HepG2 (cell line): ENCODE results near the gene MAPK14. TPM values are rescaled to one million over a fixed set of nuclear protein-coding genes. Genes with fewer than 3 reads are reported as not detected.

ENCODE experiments used
- BRCA1 ChIP-seq: sonication (generic); formaldehyde crosslinking; IDR thresholded peaks from 2 replicates; pipeline ENCODE4 v1.4.0; 2020; ENCODE audit warnings: missing genetic modification reagents
- DR1 ChIP-seq: sonication (generic); formaldehyde crosslinking; IDR thresholded peaks from 2 replicates; pipeline ENCODE4 v1.8.0; 2021; ENCODE audit warnings: mild to moderate bottlenecking, missing genetic modification reagents, inconsistent platforms
- ELF1 ChIP-seq: sonication (generic); formaldehyde crosslinking; IDR thresholded peaks from 2 replicates; pipeline ENCODE4 v1.4.0; 2020; ENCODE audit warnings: missing genetic modification reagents
- ISL2 ChIP-seq: sonication (generic); formaldehyde crosslinking; IDR thresholded peaks from 2 replicates; pipeline ENCODE4 v1.5.0; 2020; ENCODE audit warnings: missing genetic modification reagents
- KLF13 ChIP-seq: sonication (generic); formaldehyde crosslinking; IDR thresholded peaks from 2 replicates; pipeline ENCODE4 v1.4.0; 2020; ENCODE audit warnings: mild to moderate bottlenecking, missing genetic modification reagents
- KMT2B ChIP-seq: IDR thresholded peaks from 2 replicates; pipeline ENCODE4 v1.6.1; 2016; ENCODE audit warnings: missing genetic modification reagents, missing compliant biosample characterization
- PHF5A ChIP-seq: IDR thresholded peaks from one replicate; pipeline ENCODE4 v1.6.1; 2018; ENCODE audit warnings: low read depth, missing genetic modification reagents; ENCODE audit not compliant: unreplicated experiment
- PHF8 ChIP-seq: sonication (generic); formaldehyde crosslinking; IDR thresholded peaks from 2 replicates; pipeline ENCODE4 v1.5.0; 2020; ENCODE audit warnings: missing genetic modification reagents
- RFXAP ChIP-seq: sonication (generic); formaldehyde crosslinking; IDR thresholded peaks from 2 replicates; pipeline ENCODE4 v1.4.0; 2020; ENCODE audit warnings: missing genetic modification reagents, borderline replicate concordance
- SP1 ChIP-seq, 2 experiments: fragments of 450-650 bp in 1 of 2; sonication (generic) in 1 of 2; formaldehyde crosslinking in 1 of 2; IDR thresholded peaks; 2 replicates each; pipeline versions ENCODE4 v1.4.0 to v1.6.1; 2016 to 2020; ENCODE audit warnings: missing genetic modification reagents in 1 of 2
- TMF1 ChIP-seq: sonication (generic); formaldehyde crosslinking; IDR thresholded peaks from 2 replicates; pipeline ENCODE4 v1.8.1; 2022; ENCODE audit warnings: low read depth, missing genetic modification reagents
- TRIM24 ChIP-seq: sonication (generic); formaldehyde crosslinking; IDR thresholded peaks from 2 replicates; pipeline ENCODE4 v1.8.0; 2022; ENCODE audit warnings: mild to moderate bottlenecking, missing genetic modification reagents
- ZNF207 ChIP-seq: fragments of 450-650 bp; IDR thresholded peaks from 2 replicates; pipeline ENCODE4 v1.6.1; 2016; ENCODE audit warnings: antibody characterized with exemption, borderline replicate concordance
- ZNF550 ChIP-seq: sonication (generic); formaldehyde crosslinking; IDR thresholded peaks from 2 replicates; pipeline ENCODE4 v1.4.0; 2020; ENCODE audit warnings: mild to moderate bottlenecking, missing genetic modification reagents, borderline replicate concordance
- ZNF660 ChIP-seq: sonication (generic); formaldehyde crosslinking; IDR thresholded peaks from 2 replicates; pipeline ENCODE4 v1.5.1; 2020; ENCODE audit warnings: mild to moderate bottlenecking, low read depth, missing genetic modification reagents, borderline replicate concordance
- ZNF703 ChIP-seq: sonication (generic); formaldehyde crosslinking; IDR thresholded peaks from 2 replicates; pipeline ENCODE4 v1.5.1; 2020; ENCODE audit warnings: missing genetic modification reagents, mild to moderate bottlenecking, moderate library complexity, borderline replicate concordance
- ZNF782 ChIP-seq: sonication (generic); formaldehyde crosslinking; IDR thresholded peaks from 2 replicates; pipeline ENCODE4 v1.4.0; 2020; ENCODE audit warnings: missing genetic modification reagents, mild to moderate bottlenecking, borderline replicate concordance
- ZNF816 ChIP-seq: sonication (generic); formaldehyde crosslinking; IDR thresholded peaks from 2 replicates; pipeline ENCODE4 v1.8.0; 2022; ENCODE audit warnings: missing genetic modification reagents, mild to moderate bottlenecking, borderline replicate concordance
- ZSCAN21 ChIP-seq: sonication (generic); formaldehyde crosslinking; IDR thresholded peaks from 2 replicates; pipeline ENCODE4 v1.8.0; 2022; ENCODE audit warnings: mild to moderate bottlenecking, missing genetic modification reagents, moderate library complexity, borderline replicate concordance
- polyA plus RNA-seq, 8 experiments: library from polyadenylated mRNA; depleted of rRNA in 3 of 8; stranded (reverse) in 7 of 8; unstranded in 1 of 8; fragments of >200 nt; fragmentation: Illumina TruSeq in 4 of 8; extraction: Trizol in 4 of 8; gene quantifications; 2 replicates each; pipeline versions ENCODE4 v1.2.1 to v1.2.3, GENCODE V29; 2011 to 2016; ENCODE audit warnings: low read depth in 4 of 8, missing spikeins in 1 of 8, mixed read lengths in 1 of 8; ENCODE audit not compliant: insufficient read depth in 1 of 8
- total RNA-seq, 5 experiments: library from RNA; depleted of rRNA; stranded (reverse); fragments of >200 nt; fragmentation: Illumina TruSeq; extraction: Trizol; gene quantifications; 2 replicates each; pipeline ENCODE4 v1.2.3, GENCODE V29; 2016; ENCODE audit warnings: low read depth in 1 of 5
- TF ChIP-seq, protein P1 (sequence below): sonication (generic); formaldehyde crosslinking; IDR thresholded peaks from 2 replicates; pipeline ENCODE4 v1.5.0; 2020; ENCODE audit warnings: missing genetic modification reagents, mild to moderate bottlenecking, borderline replicate concordance
- TF ChIP-seq, protein P2 (sequence below): sonication (generic); formaldehyde crosslinking; IDR thresholded peaks from 2 replicates; pipeline ENCODE4 v1.5.0; 2020; ENCODE audit warnings: mild to moderate bottlenecking, missing genetic modification reagents, borderline replicate concordance
- TF ChIP-seq, protein P3 (sequence below): IDR thresholded peaks from 2 replicates; pipeline ENCODE4 v1.6.1; 2016; ENCODE audit warnings: mild to moderate bottlenecking
- TF ChIP-seq, protein P4 (sequence below): sonication (generic); formaldehyde crosslinking; IDR thresholded peaks from 2 replicates; pipeline ENCODE4 v1.4.0; 2020; ENCODE audit warnings: missing genetic modification reagents, mild to moderate bottlenecking, borderline replicate concordance

MAPK14 gene
- total and polyA plus RNA-seq, 2 of the 13 experiments (the other 11 are each of a cell fraction or from before 2014, with no cell fraction given): 66.3 to 67.3 TPM

DNA sequence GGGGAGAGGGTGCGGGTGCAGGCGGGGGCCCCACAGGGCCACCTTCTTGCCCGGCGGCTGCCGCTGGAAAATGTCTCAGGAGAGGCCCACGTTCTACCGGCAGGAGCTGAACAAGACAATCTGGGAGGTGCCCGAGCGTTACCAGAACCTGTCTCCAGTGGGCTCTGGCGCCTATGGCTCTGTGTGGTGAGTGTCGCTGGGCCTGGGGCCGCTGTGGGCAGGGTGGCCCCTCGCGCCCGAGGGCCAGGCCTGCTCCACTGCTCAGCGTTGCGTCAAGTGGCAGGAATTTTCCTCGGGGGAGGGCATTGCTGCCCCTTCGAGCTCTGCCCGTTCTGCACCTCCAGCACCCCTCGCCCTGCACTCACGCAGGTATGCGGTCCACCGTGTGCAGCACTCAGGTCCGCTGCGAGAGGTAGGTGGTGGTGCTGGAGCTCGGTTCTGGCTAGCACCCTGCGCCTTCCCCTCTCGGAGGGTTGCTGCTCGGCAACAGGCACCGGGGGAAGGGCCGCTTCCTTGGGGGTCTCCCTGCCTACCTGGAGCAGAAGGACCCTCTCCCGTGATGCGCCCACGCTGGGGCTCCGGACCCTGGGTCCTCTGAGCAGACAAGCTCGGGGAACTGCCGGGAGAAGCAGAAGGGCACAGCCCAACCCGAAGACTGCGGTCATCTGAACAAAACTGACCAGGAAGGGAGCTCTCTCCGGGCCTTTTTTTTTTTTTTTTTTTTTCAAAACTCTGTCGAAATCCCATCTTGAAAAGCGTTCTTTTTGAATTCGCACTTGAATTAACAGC lies 674 bp downstream of the MAPK14 start (continued):
- TF ChIP-seq, protein P1, sequence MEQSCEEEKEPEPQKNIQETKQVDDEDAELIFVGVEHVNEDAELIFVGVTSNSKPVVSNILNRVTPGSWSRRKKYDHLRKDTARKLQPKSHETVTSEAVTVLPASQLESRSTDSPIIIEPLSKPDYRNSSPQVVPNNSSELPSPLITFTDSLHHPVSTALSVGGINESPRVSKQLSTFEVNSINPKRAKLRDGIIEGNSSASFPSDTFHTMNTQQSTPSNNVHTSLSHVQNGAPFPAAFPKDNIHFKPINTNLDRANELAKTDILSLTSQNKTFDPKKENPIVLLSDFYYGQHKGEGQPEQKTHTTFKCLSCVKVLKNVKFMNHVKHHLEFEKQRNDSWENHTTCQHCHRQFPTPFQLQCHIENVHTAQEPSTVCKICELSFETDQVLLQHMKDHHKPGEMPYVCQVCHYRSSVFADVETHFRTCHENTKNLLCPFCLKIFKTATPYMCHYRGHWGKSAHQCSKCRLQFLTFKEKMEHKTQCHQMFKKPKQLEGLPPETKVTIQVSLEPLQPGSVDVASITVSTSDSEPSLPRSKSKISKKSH: peak; percentile 85; the same call in 1 of the 2 replicates
- 0 out of 2 replicates have a peak, but pooled peaks have one; percentile 53 for TF ChIP-seq ZNF703
- TF ChIP-seq SP1 (IDR thresholded peaks at IDR 0.05): no peak
- peak; percentile 10; the same call in 1 of the 2 replicates for TF ChIP-seq SP1 (CRISPR knock-in tag; IDR thresholded peaks at IDR 0.05)
- TF ChIP-seq ZSCAN21 (CRISPR knock-in tag): peak; percentile 96
- TF ChIP-seq, protein P2, sequence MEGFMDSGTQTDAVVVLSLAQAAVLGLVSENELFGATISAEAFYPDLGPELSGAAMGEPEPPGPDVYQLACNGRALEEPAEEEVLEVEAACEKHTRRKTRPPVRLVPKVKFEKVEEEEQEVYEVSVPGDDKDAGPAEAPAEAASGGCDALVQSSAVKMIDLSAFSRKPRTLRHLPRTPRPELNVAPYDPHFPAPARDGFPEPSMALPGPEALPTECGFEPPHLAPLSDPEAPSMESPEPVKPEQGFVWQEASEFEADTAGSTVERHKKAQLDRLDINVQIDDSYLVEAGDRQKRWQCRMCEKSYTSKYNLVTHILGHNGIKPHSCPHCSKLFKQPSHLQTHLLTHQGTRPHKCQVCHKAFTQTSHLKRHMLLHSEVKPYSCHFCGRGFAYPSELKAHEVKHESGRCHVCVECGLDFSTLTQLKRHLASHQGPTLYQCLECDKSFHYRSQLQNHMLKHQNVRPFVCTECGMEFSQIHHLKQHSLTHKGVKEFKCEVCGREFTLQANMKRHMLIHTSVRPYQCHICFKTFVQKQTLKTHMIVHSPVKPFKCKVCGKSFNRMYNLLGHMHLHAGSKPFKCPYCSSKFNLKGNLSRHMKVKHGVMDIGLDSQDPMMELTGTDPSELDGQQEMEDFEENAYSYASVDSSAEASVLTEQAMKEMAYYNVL (CRISPR knock-in tag): peak; percentile 4; the same call in 1 of the 2 replicates
- TF ChIP-seq ELF1: 0 out of 2 replicates have a peak, but pooled peaks have one; percentile 13
- TF ChIP-seq PHF8: peak; percentile 51; the same call in 1 of the 2 replicates
- TF ChIP-seq PHF5A (CRISPR knock-in tag): no peak
- TF ChIP-seq TRIM24 (CRISPR knock-in tag): no peak; the same call in 1 of the 2 replicates
- TF ChIP-seq ISL2 (CRISPR knock-in tag): no peak
- TF ChIP-seq KMT2B (CRISPR knock-in tag): peak; percentile 34; the same call in 1 of the 2 replicates
- TF ChIP-seq, protein P3, sequence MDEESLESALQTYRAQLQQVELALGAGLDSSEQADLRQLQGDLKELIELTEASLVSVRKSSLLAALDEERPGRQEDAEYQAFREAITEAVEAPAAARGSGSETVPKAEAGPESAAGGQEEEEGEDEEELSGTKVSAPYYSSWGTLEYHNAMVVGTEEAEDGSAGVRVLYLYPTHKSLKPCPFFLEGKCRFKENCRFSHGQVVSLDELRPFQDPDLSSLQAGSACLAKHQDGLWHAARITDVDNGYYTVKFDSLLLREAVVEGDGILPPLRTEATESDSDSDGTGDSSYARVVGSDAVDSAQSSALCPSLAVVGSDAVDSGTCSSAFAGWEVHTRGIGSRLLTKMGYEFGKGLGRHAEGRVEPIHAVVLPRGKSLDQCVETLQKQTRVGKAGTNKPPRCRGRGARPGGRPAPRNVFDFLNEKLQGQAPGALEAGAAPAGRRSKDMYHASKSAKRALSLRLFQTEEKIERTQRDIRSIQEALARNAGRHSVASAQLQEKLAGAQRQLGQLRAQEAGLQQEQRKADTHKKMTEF (CRISPR knock-in tag): 0 out of 2 replicates have a peak, but pooled peaks have one; percentile 6
- 0 out of 2 replicates have a peak, but pooled peaks have one; percentile 15 for TF ChIP-seq ZNF782
- TF ChIP-seq DR1 (CRISPR knock-in tag): no peak
- TF ChIP-seq BRCA1 (CRISPR knock-in tag): no peak
- no peak for TF ChIP-seq ZNF207
- TF ChIP-seq RFXAP (CRISPR knock-in tag): no peak
- 0 out of 2 replicates have a peak, but pooled peaks have one; percentile 36 for TF ChIP-seq KLF13 (CRISPR knock-in tag)
- no peak; the same call in none of the 2 replicates for TF ChIP-seq TMF1
- 0 out of 2 replicates have a peak, but pooled peaks have one; percentile 73 for TF ChIP-seq ZNF660 (CRISPR knock-in tag)
- TF ChIP-seq, protein P4, sequence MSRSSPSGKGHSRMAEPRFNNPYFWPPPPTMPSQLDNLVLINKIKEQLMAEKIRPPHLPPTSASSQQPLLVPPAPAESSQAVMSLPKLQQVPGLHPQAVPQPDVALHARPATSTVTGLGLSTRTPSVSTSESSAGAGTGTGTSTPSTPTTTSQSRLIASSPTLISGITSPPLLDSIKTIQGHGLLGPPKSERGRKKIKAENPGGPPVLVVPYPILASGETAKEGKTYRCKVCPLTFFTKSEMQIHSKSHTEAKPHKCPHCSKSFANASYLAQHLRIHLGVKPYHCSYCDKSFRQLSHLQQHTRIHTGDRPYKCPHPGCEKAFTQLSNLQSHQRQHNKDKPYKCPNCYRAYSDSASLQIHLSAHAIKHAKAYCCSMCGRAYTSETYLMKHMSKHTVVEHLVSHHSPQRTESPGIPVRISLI (CRISPR knock-in tag): no peak
- 0 out of 2 replicates have a peak, but pooled peaks have one; percentile 89 for TF ChIP-seq ZNF550
- TF ChIP-seq ZNF816: no peak
